GM13976 (cell line): ENCODE measurements around the gene DHRS2.

Experiments used
- DNase-seq: peaks from one replicate; pipeline ENCODE4 v3.0.0; 2012; ENCODE audit warnings: low spot score
- in situ Hi-C: fragments of 300-500 bp; cut with MboI; formaldehyde crosslinking; loops from one replicate; pipeline ENCODE4 v1.12.0; 2022; ENCODE audit warnings: low sequenced_read_pairs, mixed read lengths, inconsistent platforms; ENCODE audit not compliant: unreplicated experiment
- TF ChIP-seq, protein P1 (sequence below): IDR thresholded peaks from 2 replicates; pipeline ENCODE4 v1.5.1; 2012; ENCODE audit warnings: borderline replicate concordance, mild to moderate bottlenecking; ENCODE audit not compliant: insufficient read depth; ENCODE audit errors: extremely low read depth, missing control alignments, control extremely low read depth

DHRS2 gene

DNA sequence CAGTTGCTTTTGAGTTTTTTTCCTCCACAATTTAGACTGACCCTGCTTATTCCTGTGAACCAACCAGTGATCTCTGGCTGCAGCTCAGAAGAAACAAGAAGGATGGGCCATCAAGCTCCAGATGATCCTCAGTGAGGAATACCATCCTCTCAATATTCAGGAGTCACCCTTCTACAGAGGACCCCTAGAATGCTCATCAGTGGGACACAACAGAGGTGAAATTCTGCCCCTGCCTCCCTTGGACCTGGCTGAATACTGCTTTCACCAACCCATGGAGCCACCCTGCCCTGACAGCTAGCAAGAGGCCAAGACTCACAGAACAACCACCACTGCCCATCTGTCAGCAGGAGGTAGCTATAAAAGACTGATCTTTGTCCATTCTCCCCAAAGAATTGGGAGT is 9.2 kb upstream of the DHRS2 start:
- DNase-seq = no peak
- in situ Hi-C loops = no loop called here
- TF ChIP-seq, protein P1, sequence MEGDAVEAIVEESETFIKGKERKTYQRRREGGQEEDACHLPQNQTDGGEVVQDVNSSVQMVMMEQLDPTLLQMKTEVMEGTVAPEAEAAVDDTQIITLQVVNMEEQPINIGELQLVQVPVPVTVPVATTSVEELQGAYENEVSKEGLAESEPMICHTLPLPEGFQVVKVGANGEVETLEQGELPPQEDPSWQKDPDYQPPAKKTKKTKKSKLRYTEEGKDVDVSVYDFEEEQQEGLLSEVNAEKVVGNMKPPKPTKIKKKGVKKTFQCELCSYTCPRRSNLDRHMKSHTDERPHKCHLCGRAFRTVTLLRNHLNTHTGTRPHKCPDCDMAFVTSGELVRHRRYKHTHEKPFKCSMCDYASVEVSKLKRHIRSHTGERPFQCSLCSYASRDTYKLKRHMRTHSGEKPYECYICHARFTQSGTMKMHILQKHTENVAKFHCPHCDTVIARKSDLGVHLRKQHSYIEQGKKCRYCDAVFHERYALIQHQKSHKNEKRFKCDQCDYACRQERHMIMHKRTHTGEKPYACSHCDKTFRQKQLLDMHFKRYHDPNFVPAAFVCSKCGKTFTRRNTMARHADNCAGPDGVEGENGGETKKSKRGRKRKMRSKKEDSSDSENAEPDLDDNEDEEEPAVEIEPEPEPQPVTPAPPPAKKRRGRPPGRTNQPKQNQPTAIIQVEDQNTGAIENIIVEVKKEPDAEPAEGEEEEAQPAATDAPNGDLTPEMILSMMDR = no peak

DNA sequence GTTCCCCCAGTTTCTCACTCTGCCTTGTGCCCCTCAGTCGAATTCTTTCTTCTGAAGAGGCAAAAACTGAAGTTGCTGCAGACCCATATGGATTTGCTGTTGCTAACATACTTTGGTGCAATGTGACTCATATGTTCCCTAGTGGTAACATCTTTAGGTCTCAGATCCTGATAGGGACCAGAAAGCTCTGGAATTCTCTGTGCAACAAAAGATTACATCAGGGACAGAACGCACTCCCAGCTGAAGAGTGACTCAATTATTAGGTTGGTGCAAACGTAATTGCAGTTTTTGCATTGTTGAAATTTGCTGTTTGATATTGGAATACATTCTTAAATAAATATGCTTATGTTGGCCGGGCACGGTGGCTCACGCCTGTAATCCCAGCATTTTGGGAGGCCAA is 8.2 kb upstream of the DHRS2 start:
- DNase-seq = no peak
- TF ChIP-seq, protein P1 = no peak
- in situ Hi-C loops = no loop called here

DNA sequence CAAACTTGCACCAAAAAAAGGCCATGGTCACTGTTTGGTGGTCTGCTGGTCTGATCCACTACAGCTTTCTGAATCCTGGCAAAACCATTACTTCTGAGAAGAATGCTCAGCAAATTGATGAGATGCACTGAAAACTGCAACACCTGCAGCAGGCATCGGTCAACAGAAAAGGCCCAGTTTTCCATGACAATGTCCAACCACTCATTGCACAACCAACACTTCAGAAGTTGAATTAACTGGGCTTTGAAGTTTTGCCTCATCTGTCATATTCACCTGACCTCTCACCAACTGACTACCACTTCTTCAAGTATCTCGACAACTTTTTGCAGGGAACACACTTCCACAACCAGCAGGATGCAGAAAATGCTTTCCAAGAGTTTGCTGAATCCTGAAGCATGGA is 7.0 kb upstream of the DHRS2 start:
- in situ Hi-C loops = no loop called here
- DNase-seq = no peak
- TF ChIP-seq, protein P1 = no peak

DNA sequence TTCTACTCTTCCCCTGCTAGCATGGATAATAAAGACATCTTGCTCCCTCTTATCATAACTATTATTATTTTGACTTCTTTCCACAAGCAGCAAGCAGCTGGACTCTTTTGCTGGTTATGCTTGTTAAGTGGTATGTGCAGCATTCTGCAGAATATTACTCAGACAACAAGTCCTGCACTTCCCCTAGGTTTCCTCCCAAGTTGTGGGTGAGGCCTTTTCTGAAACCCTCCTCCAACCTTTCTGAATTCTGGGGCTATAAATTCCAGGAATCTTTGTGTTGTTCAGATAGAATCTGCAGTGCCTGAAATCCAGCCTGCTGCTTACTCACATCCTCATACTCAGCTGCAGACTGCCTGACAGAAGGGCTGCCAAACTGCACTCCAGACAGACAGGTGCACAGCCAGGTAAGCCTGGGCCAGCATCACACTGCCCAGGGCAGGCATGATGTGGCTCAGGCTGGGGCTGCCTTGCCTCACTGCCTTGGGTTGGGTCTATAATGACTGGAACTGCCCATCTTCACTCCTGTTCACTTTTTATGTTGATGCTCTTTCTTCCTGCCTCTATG is 6.2 kb upstream of the DHRS2 start:
- TF ChIP-seq, protein P1 = no peak
- in situ Hi-C loops = no loop called here
- DNase-seq = no peak

DNA sequence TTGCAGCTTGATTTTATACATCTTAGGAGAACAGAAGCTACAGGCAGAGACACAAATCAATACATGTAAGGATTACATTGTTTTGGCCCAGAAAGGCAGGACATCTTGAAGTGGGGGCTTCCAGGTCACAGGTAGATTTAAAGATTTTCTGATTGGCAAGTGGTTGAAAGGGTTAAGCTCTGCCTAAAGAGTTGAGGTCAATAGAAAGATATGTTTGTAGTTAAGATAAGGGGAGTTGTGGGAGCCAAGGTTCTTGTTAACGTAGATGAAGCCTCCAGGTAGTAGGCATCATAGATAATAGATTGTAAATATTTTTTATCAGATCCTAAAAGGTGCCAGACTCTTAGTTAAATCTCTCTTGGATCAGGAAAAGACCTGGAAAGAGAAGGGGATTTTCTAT is 5.5 kb upstream of the DHRS2 start:
- TF ChIP-seq, protein P1 = no peak
- DNase-seq = no peak
- in situ Hi-C loops = no loop called here

DNA sequence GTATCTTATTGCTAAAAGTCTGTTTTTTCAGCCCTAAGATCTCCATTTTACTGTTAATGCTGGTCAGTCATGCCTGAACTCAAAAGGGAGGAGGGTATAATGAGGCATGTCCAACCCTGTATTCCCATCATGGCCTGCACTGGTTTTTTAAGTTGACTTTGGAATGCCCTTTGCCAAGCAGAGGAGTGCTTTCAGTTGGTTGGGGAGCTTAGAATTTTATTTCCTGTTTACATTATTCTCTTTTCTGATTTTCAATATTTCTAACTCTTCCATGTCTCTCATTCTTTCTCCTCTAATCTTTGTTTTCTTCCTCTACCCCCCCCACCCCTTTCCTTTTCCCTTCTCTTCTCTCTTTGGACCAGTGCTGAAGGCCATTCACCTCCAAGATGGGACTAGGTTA is 4.9 kb upstream of the DHRS2 start:
- TF ChIP-seq, protein P1 = no peak
- in situ Hi-C loops = no loop called here
- no peak for DNase-seq
